COLO829 (cell line): ENCODE measurements around the gene LRRC26.
"Not testable (repeated sequence)": the region's sequence is repeated elsewhere in the genome, so short reads cannot be mapped to it uniquely, and the experiment has no call there.

Experiments used
- DNase-seq: peaks from one replicate; pipeline ENCODE4 v3.0.0; 2012; ENCODE audit warnings: low spot score

The LRRC26 gene

GRCh38 chr9:137135154-137135553, 34.7 kb downstream of the LRRC26 start:
- DNase-seq = not testable (repeated sequence)

DNA sequence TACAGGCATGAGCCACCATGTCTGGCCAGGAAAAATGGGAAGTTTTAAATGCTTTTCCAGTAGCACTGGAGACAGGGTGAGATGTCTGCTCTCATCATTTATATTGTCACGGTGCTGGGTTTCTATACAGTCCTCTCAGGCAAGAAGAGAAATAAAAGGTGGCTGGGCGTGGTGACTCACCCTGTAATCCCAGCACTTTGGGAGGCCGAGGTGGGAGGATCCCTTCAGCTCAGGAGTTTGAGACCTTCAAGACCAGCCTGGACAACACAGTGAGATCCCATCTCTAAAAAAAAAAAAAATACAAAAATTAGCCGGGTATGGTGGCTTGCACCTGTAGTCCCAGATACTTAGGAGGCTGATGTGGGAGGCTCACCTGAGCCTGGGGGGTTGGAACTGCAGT, 35.7 kb downstream of the LRRC26 start:
- DNase-seq = no peak

DNA sequence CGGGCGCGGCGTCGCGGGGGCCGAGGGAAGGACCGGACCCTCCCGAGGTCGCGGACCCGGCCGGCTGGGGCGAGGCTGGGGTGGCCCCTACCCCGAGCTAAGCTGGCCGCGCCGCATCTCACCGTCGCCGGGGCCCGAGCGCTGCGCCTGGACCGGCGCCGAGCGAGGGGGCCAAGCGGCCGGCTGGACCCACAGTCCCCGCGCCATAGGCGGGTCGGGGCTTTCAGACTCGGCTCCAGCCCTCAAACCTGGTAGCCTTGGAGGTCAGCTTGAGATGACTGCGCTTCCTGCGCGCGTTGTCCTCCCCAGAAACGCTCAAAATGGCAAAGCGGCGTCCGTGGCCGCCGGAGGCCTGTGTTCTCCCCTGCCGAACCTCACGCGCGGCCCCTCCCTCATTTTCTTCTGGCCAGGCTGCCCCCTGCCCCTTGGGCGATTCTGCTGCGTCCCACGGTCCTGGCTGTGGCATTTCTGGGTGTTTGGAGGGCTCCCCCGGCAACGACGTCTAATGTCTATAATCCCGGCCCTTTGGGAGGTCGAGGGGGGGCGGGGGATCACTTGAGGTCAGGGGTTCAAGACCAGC, 39.6 kb downstream of the LRRC26 start:
- DNase-seq = no peak

DNA sequence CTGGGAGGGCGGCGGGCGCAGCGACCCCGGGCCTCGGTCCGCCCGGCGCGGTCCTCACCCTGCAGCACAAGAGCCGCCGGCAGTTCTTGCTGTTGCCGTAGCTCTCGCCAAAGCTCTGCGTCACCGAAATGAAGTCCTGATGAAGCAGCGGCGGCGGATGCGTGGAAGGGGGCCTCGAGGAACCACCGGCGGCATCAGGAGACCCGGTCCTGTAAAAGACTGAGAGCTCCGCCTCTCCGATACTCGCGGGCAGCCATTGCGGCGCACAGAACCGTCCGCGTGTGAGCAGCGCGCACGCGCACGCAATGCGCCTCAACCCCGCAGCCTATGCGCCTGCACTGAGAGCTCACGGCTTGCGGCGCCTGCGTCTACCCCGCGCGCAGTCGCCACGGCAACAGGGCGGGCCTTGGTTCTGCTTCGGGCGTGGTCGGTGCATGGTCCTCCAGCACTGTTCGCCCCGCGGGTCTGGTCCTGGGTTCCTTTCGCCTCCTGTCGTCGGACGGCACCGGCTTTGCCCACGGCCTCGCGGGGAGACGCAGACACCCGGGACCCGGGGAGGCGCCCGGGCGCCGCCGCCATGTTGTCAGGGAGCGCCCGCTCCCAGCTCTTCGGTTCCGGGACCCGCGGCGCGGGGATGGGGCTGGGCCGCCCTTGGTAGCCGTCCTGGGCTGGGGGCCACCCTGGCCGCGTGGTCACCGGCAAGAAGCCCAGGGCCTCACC, 40.2 kb downstream of the LRRC26 start:
- peak; percentile 96 for DNase-seq

DNA sequence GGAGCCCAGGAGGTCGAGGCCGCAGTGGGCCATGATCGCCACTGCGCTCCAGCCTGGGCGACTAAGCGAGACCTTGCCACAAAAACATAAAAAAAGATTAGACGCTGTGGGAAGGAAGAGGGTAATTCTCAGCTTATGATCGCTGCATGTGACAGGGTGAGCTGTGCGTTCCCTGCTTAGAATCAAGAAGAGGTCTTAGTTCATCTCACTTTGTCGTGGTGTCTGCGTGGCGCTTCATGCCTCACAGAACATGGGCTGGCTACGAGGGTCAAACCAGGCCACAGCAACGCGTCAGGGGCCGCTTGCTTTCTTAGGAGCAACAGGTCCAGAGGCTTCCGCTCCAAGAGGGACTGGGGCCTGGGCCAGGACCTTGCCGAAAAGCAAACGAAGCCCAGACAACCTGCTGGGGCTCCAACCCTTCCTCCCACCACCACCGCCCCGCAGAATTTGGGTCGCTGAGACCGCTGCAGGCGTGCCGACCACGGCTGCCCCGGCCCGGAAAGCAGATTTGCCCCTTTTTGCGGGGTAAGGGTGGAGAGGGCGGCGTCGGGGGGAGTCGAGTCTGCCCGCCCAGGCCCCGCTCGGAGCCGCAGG, 40.9 kb downstream of the LRRC26 start:
- no peak for DNase-seq

- DNase-seq = peak; percentile 75
These were observed 41.5 kb downstream of the LRRC26 start for GRCh38 chr9:137128158-137128861.

DNA sequence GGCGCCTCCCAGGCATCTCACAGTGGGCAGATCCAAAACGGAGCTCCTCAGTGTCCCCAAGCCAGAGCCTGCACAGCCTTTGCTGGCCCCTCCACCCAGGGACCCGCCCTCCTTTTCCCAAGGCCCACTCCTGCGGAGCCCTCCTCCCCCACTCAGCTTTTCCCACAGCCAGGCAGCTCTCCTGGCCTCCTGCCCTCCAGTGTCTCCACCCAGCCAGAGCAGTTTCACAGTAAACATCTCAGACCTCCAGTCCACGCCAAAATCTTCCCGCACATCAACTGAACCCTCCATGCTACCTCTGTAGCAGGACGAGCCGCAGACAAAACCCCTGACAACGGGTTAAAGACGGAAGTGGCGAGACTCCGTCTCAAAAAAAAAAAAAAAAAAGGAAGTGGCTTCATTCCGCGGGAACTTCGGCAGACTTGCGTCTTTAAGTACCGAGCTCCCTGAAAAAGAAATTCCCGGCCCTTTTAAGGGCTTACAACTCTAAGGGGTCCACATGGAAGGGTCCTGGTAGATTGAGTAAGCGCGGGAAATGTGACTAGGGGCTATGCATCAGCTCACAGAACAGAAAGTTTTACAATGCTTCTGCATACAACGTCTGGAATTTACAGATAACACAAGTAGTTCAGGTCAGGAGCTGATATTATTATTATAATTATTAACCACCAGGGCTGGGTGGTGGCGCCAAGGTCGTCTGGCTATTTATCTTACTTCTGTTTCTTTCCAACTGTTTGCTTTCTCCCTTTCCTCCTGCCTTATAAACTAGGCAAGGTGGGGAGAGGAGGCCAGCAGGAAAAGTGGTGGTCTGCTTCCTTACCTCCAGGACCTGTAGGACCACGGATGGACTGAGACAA, 42.3 kb downstream of the LRRC26 start:
- no peak for DNase-seq

- DNase-seq = no peak
These were observed 43.1 kb downstream of the LRRC26 start for GRCh38 chr9:137126786-137127185.

- DNase-seq = not testable (repeated sequence)
These were observed 45.8 kb downstream of the LRRC26 start for GRCh38 chr9:137123952-137124462.

DNA sequence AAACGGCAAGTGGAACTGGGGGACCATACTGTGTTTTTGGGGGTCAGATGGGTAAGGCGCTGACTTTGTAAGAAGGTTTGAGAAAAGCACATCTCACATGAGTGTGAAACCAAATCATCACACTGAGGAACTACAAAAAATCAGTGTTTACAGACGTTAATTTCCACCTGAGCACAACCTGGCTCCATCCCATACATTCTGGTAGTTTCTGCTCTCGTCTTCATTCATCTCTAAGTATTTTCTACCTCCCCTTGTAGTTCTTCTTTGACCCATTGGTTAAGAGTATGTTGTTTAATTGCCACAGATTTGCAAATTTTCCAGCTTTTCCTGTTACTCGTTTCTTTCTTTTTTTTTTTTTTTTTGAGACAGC, 46.4 kb downstream of the LRRC26 start:
- no peak for DNase-seq

GRCh38 chr9:137122796-137123467, 46.9 kb downstream of the LRRC26 start:
- DNase-seq = not testable (repeated sequence)

- DNase-seq = not testable (repeated sequence)
These were observed 47.7 kb downstream of the LRRC26 start for GRCh38 chr9:137121927-137122795.
